IgD-negative memory B cell (primary cell): ENCODE data around the gene TBC1D28. TPM values are rescaled to one million over a fixed set of nuclear protein-coding genes. Genes with fewer than 3 reads are reported as not detected.
A peak's percentile ranks its signal among the peaks of the same experiment; 100 is the strongest.
"Not testable (repeated sequence)": the region's sequence is repeated elsewhere in the genome, so short reads cannot be mapped to it uniquely, and the experiment has no call there.

ENCODE experiments used
- H3K27ac Mint-ChIP-seq, 3 donors: one replicate each; pipeline ENCODE4 v1.8.0; 2020 to 2022; ENCODE audit warnings: mild to moderate bottlenecking in 3 of 3, mixed read lengths in 3 of 3, moderate library complexity in 1 of 3
- H3K27me3 Mint-ChIP-seq: one replicate; pipeline ENCODE4 v1.8.0; 2021; ENCODE audit warnings: mixed read lengths
- H3K36me3 Mint-ChIP-seq: one replicate; pipeline ENCODE4 v1.8.0; 2020; ENCODE audit warnings: mild to moderate bottlenecking, mixed read lengths
- H3K4me1 Mint-ChIP-seq, 3 donors: one replicate each; pipeline ENCODE4 v1.8.0; 2020 to 2022; ENCODE audit warnings: mixed read lengths in 3 of 3, mild to moderate bottlenecking in 1 of 3
- H3K4me3 Mint-ChIP-seq, 4 donors: one replicate each; pipeline ENCODE4 v1.8.0; 2020 to 2022; ENCODE audit warnings: mild to moderate bottlenecking in 4 of 4, mixed read lengths in 4 of 4, moderate library complexity in 3 of 4
- H3K9me3 Mint-ChIP-seq, 3 donors: one replicate each; pipeline ENCODE4 v1.8.0; 2020 to 2021; ENCODE audit warnings: mixed read lengths in 3 of 3, mild to moderate bottlenecking in 1 of 3
- polyA plus RNA-seq: library from polyadenylated mRNA; unstranded; fragments of 300-500 nt; fragmentation: Illumina TruSeq; gene quantifications from one replicate; pipeline ENCODE4 v1.2.3, GENCODE V29; 2021

Gene TBC1D28
- not detected for polyA plus RNA-seq

DNA sequence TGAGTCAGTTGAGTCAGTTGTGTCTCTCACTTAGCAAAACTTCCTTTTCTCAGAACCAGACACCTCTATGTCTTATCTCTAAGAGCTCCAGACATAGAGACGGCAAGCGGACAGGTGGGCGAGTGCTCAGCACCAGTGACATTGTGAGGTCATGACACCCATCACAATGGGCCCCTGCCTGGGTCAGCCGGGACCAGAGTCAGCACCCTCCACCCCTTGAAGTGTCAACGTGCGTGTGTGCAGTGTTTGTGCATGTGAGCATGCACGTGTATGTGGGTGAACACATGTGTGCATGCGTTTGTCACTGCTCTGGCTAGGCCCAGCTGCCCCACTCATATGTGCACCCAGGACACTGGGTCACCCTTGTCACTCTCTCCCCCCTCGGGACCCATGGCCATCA is at the start of gene TBC1D28:
TSS of gene TBC1D28 (minus strand) at position 101 of the 400 bp plus-strand sequence. CDS start 3,039 bp downstream, outside the sequence.
- not testable (repeated sequence) for H3K27me3 Mint-ChIP-seq, H3K4me3 Mint-ChIP-seq, H3K9me3 Mint-ChIP-seq, H3K4me1 Mint-ChIP-seq, H3K36me3 Mint-ChIP-seq, H3K27ac Mint-ChIP-seq

DNA sequence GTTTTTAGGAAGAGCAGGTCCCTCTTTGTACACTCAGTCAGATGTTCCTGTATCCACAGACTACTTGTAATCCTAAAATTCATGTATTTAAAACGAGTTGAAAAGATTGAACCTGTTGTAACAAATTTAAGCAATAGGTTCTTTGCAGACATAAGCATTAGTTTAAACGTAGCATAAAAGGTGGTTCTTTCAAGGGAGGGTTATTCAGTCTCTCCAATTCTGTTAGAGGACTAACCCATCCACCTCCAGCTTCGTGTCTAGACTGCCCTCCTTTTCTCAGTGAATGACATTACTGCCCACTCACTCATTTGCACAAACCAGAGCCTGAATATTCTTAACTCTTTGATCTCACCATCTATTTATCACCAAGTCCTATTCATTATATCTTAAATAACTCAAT is 38.5 kb upstream of the TBC1D28 start:
- peak overlapping the region; percentile 43 to 100 (median 90) for H3K4me3 Mint-ChIP-seq
- H3K36me3 Mint-ChIP-seq, H3K27me3 Mint-ChIP-seq, H3K27ac Mint-ChIP-seq, H3K4me1 Mint-ChIP-seq, H3K9me3 Mint-ChIP-seq: not testable (repeated sequence)

DNA sequence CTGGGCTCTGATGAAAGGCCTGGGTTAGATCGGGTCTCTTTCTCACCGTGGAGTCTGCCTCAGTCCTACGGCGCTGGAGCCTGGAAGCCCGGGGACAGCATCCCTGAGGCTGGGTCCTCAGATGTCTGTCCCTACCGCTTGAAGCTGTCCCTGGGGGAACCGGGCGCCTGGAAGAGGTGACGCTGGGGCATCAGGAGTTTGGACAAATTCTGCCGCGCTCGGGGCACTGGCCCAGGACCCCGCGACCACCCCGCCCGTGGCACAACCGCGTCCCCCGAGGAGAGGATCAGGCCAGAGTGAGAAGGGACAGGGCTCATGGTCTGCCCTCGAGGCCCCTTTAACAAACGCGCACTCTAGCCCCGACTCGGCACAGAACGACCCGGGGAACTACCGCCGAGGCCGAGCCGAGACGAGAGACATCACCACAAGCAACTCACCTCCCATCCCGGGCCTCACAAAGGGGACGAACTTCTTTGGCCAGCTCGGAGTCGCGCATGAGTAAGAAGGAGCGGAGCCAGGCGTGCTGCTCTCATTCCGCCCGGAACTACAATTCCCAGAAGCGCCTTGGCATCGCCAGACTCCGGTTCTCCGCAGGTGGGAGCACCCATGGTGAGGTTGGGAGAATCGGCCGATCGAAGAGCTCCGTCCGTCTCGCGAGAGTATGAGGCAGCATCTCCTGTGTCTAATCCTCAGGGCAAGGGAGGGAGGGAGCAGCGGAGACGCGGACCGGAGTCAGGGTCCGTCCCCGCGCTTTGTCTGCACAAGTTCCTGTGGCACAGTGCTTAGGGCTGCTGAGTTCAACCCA is 37.8 kb upstream of the TBC1D28 start, which contains the start of gene FOXO3B:
TSS of gene FOXO3B (minus strand) at position 548 of the 805 bp plus-strand sequence. CDS start 663 bp downstream, outside the sequence.
- not testable (repeated sequence) for H3K4me1 Mint-ChIP-seq, H3K27me3 Mint-ChIP-seq, H3K36me3 Mint-ChIP-seq, H3K9me3 Mint-ChIP-seq
- Mint-ChIP-seq H3K27ac (peak within 1 kb of the TSS; percentile 10 to 53 (median 19)), H3K4me3 (peak within 1 kb of the TSS; percentile 43 to 100 (median 90))

DNA sequence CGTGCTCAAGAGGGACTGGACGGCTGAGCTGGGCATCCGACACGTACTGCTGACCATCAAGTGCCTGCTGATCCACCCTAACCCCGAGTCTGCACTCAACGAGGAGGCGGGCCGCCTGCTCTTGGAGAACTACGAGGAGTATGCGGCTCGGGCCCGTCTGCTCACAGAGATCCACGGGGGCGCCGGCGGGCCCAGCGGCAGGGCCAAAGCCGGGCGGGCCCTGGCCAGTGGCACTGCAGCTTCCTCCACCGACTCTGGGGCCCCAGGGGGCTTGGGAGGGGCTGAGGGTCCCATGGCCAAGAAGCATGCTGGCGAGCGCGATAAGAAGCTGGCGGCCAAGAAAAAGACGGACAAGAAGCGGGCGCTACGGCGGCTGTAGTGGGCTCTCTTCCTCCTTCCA is 33.2 kb upstream of the TBC1D28 start:
- not testable (repeated sequence) for H3K4me3 Mint-ChIP-seq, H3K27me3 Mint-ChIP-seq, H3K36me3 Mint-ChIP-seq, H3K27ac Mint-ChIP-seq, H3K4me1 Mint-ChIP-seq, H3K9me3 Mint-ChIP-seq

DNA sequence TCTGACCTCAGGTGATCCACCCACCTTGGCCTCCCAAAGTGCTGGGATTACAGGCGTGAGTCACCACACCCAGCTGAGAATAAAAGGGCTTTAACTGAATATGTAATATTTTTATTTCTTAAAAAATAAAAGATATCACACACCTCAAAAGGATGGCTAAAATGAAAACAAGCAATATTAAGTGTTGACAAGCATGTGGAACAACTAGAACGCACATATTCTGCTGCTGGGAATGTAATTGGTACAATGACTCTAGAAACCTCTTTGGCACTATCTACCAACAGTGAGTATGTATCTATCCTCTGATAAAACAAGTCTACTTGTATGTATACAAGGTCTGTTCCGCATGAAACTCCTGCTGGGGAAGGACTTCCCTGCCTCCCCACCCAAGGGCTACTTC is 32.7 kb upstream of the TBC1D28 start:
- not testable (repeated sequence) for H3K27me3 Mint-ChIP-seq, H3K4me3 Mint-ChIP-seq

DNA sequence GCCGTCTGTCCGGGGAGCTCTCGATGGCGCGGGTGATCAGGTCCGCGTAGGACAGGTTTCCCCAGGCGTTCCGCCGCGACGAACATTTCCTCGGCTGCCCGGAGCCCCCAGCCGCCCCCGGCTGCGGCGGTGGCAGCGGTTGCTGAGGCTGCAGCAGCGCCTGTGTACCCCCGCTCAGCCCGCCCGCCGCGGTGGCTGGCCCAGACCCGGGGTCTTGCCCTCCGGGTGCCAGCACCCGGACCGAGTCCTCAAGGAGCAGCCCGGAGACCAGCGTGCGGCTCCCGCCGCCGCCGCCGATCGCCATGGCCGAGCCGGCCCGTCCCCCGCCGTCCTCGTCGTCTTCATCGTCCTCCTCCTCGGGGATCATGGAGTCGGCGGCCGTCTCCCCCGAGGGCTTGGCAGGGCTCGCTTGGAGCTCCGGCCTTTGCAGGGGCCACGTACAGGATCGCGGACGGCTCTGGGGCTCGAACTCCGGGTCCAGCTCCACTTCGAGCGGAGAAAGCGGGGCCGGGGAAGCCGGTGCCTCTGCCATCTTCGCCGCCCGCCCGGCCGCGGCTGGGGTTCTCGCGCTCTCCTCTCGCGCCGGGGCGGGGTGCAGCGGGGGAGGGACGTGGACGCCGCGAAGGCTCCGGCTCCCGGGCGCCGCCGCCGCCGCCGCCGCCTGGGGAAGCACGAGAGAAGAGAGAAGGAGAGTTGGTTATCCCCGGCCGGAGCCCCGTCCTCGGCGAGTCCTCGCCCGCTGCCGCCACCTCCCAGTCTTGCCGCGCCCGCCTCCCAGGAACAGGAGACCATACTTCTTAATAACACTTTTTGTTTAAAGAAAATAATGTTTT is 28.4 kb upstream of the TBC1D28 start:
- H3K36me3 Mint-ChIP-seq: not testable (repeated sequence)

More for the DNA sequence above, 32.7 kb upstream of the TBC1D28 start:
- not testable (repeated sequence) for H3K36me3 Mint-ChIP-seq, H3K27ac Mint-ChIP-seq, H3K9me3 Mint-ChIP-seq, H3K4me1 Mint-ChIP-seq

DNA sequence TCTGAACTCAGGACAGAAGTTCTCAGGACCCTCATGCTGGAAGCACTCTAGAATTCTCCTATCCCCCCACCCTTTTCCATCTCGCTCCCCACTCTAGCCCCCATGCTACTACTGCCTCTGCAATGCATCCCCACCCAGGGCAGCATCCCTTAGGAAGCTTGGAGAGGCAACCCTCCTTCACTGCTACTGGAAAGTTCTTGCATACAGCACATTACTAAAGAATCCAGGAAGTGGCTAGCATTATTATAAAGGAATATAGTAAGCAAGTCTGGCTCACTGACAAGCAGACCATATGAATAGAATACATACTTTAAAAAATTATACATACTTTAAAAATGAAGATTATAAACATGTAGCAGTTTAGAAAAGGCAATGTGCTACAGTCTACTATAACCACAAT is 24.4 kb upstream of the TBC1D28 start:
- not testable (repeated sequence) for H3K27me3 Mint-ChIP-seq, H3K36me3 Mint-ChIP-seq, H3K4me1 Mint-ChIP-seq, H3K27ac Mint-ChIP-seq
- Mint-ChIP-seq H3K4me3 (peak overlapping the region in 1 of 4 donors; percentile 51), H3K9me3 (peaks cover 4 to 17% (median 10%) of the 10 kb centered on the region in 3 donors)

More for the DNA sequence above, 28.4 kb upstream of the TBC1D28 start:
- H3K27me3 Mint-ChIP-seq, H3K27ac Mint-ChIP-seq, H3K4me1 Mint-ChIP-seq, H3K4me3 Mint-ChIP-seq: not testable (repeated sequence)
- H3K9me3 Mint-ChIP-seq: peaks cover 4 to 15% (median 8%) of the 10 kb centered on the region in 3 donors

DNA sequence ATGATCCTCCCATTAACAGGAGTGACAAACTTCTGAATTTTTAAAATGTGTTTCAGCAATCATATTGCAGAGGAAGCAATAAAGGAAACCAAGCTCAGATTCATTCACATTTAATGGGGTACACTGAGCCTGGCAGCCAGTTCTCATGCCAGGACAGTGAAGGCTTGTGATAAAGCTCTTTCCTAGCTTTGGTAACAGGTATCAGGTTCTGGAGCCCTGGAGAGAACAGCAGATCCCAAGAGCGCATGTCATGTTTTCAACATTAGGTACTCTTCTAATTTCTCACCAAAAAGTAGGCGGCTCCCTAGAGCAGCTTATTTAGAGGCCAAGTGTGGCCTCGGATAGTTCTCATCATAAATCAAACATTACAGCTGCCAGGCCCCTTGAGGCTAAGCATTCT is 23.3 kb upstream of the TBC1D28 start:
- peaks cover 6 to 24% (median 16%) of the 10 kb centered on the region in 3 donors for H3K9me3 Mint-ChIP-seq

DNA sequence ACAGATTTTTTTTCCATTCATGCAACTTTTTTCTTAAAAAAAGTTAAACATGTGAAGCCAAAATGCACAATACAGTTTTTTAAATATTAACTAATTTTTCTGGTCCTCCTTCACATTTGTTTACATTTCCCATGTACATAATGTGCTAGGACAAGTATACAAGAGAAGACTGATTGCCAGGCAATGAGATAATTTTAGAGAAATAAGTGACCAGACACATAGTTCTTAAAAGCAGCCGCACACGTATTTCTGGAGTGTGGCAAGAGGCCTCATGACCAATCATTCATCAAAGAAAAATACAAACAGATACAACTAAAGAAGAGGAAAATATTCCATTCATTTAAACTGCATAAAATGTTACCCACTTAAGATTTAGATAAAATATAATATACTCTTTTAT is 22.1 kb upstream of the TBC1D28 start:
- not testable (repeated sequence) for H3K4me1 Mint-ChIP-seq, H3K4me3 Mint-ChIP-seq, H3K27ac Mint-ChIP-seq, H3K36me3 Mint-ChIP-seq, H3K27me3 Mint-ChIP-seq
- H3K9me3 Mint-ChIP-seq: peaks cover 7 to 29% (median 16%) of the 10 kb centered on the region in 3 donors

More for the DNA sequence above, 23.3 kb upstream of the TBC1D28 start:
- H3K27me3 Mint-ChIP-seq, H3K36me3 Mint-ChIP-seq, H3K4me1 Mint-ChIP-seq, H3K27ac Mint-ChIP-seq, H3K4me3 Mint-ChIP-seq: not testable (repeated sequence)

DNA sequence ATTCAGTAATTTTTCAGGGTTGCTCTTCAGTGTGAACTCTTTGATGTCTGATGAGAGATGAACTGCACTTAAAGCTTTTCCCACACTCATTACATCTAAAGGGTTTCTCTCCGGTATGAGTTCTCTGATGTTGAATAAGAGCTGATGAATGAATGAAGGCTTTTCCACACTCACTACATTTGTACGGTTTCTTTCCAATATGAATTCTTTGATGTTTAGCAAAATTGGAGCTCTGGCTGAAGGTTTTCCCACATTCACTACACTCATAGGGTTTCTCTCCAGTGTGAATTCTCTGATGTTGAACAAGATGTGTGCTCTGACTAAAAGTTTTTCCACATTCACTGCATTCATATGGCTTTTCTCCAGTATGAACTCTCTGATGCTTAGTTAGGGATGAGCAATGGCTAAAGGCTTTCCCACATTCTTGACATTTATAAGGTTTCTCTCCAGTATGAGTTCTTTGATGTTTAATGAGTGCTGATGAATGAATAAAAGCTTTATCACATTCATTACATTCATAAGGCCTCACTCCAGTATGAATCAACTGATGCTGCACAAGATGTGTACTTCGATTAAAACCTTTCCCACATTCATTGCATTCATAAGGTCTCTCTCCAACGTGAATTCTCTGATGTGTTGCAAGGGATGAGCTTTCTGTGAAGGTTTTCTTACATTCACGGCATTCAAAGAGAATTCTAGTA is 17.9 kb upstream of the TBC1D28 start:
- not testable (repeated sequence) for H3K4me3 Mint-ChIP-seq, H3K27me3 Mint-ChIP-seq, H3K36me3 Mint-ChIP-seq, H3K4me1 Mint-ChIP-seq, H3K27ac Mint-ChIP-seq
- peaks cover 4 to 14% (median 12%) of the 10 kb centered on the region in 3 donors for H3K9me3 Mint-ChIP-seq

DNA sequence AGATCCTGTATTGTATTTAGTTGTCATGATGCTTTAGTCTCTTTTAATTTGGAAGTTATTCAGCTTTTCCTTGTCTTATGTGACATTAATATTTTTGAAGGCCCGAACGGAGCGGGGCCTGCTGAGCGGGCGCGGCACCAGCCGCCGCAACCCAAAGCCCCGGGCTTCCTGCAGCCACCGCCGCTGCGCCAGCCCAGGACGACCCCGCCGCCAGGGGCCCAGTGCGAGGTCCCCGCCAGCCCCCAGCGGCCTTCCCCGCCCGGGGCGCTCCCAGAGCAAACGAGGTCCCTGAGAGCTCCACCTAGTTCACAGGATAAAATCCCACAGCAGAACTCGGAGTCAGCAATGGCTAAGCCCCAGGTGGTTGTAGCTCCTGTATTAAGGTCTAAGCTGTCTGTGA is 5.9 kb upstream of the TBC1D28 start:
- not testable (repeated sequence) for H3K27me3 Mint-ChIP-seq, H3K27ac Mint-ChIP-seq, H3K9me3 Mint-ChIP-seq, H3K4me1 Mint-ChIP-seq, H3K4me3 Mint-ChIP-seq, H3K36me3 Mint-ChIP-seq

DNA sequence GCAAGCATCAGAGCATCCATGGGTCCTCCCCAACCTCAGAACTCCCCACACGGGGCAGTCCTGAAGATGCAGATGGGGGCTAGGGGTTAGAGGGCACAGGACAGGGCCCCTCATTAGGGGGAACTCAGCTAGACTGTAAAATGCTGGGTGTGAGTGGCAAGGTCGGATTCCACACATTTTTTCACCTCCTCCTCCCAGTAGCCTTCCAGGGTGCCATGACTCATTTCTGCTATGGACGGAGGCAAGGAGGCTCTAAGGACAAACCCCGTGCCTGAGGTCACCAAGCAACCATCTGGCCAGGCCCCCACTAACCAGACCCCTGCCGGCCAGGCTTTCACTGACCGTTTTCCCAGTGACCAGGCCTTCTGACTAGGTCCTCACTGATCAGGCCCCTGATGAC is 1.1 kb downstream of the TBC1D28 start:
- H3K27me3 Mint-ChIP-seq, H3K4me3 Mint-ChIP-seq, H3K4me1 Mint-ChIP-seq: not testable (repeated sequence)

DNA sequence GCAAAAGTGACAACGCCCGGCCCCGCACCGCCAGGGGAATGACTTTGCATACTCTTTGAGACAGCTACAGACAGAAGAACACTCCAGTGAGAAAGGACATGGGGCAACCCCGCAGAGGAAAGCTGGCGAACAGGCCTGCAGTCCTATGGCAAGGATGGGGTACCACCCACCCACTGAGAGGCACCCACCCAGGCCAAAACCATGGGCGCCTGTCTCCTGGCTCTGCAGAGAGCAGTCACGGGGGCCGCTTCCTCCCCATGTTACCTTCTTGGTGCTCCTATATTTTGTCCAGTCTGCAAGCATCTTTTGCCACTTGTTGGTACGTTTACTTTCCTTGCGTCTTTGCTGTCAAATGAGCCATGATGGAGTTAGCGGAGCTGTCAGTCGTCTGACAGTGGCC is 5.8 kb downstream of the TBC1D28 start:
- H3K9me3 Mint-ChIP-seq, H3K27ac Mint-ChIP-seq, H3K4me1 Mint-ChIP-seq, H3K36me3 Mint-ChIP-seq, H3K4me3 Mint-ChIP-seq: not testable (repeated sequence)
- H3K27me3 Mint-ChIP-seq: peaks cover 21% of the 10 kb centered on the region

More for the DNA sequence above, 1.1 kb downstream of the TBC1D28 start:
- not testable (repeated sequence) for H3K36me3 Mint-ChIP-seq, H3K9me3 Mint-ChIP-seq, H3K27ac Mint-ChIP-seq

DNA sequence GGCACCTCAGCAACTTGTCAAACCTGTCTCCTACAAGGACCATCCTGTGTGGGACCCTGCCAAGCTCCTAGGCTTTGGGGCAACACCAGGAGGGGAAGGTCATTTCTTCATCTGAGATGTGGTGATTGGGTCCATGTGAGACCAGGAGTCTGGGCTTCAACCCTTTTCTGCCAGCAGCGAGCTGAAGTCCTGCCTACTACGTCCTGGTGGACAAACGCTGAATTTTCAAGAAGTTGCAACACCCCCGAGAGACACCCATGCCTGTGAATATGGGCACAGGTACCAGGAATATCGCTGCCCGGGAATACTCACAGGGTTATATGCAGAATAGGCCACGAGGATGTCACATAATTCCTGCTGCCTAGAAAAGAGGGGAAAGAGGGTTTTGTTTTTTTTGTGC is 8.0 kb downstream of the TBC1D28 start:
- not testable (repeated sequence) for H3K36me3 Mint-ChIP-seq, H3K4me1 Mint-ChIP-seq, H3K9me3 Mint-ChIP-seq, H3K4me3 Mint-ChIP-seq, H3K27ac Mint-ChIP-seq
- H3K27me3 Mint-ChIP-seq: peaks cover 20% of the 10 kb centered on the region

DNA sequence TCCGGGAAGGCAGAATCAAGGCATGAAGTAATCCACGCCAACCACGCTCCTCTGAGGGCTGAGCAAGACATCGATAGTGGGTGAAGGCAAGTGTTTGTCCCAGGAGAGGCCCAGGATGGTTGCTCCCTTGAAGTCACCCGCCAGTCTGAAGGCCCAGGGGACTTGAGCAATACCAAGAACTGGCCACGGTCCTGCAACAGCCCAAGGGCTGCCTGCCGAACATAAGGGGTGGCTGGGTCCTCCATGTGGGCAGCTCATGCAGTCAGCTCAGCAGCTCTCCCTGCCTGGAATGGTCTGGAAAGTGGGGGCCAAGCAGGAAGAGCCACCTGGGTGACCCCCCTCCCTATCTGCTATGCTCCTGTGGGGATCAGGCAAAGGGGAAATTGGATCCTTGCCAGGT is 8.4 kb downstream of the TBC1D28 start:
- H3K27me3 Mint-ChIP-seq: peaks cover 18% of the 10 kb centered on the region
- H3K4me3 Mint-ChIP-seq, H3K4me1 Mint-ChIP-seq, H3K36me3 Mint-ChIP-seq, H3K9me3 Mint-ChIP-seq, H3K27ac Mint-ChIP-seq: not testable (repeated sequence)
